Measurements from ENCODE around the gene PRSS27.

Gene PRSS27

GRCh38 chr16:2751577-2752034, 31.6 kb upstream of the PRSS27 start:
- no peak for DNase-seq (ENCODE audit: low read depth)

GRCh38 chr16:2749936-2750335, 29.9 kb upstream of the PRSS27 start:
- no peak for DNase-seq (ENCODE audit: low read depth)

GRCh38 chr16:2749476-2749875, 29.5 kb upstream of the PRSS27 start:
- DNase-seq (ENCODE audit: low read depth): no peak

GRCh38 chr16:2748757-2749455, 28.9 kb upstream of the PRSS27 start:
- DNase-seq (ENCODE audit: low read depth): no peak

GRCh38 chr16:2745961-2746360, 25.9 kb upstream of the PRSS27 start:
- DNase-seq (ENCODE audit: low read depth): no peak

- no peak for DNase-seq (ENCODE audit: low read depth)
Measured at GRCh38 chr16:2745116-2745890, 25.3 kb upstream of the PRSS27 start.

- no peak for DNase-seq (ENCODE audit: low read depth)
Measured at GRCh38 chr16:2744711-2745110, 24.7 kb upstream of the PRSS27 start.

- no peak for DNase-seq (ENCODE audit: low read depth)
Measured at GRCh38 chr16:2743007-2743810, 23.2 kb upstream of the PRSS27 start.

GRCh38 chr16:2742323-2743006, 22.4 kb upstream of the PRSS27 start:
- no peak for DNase-seq (ENCODE audit: low read depth)

GRCh38 chr16:2741168-2741567, 21.1 kb upstream of the PRSS27 start:
- no peak for DNase-seq (ENCODE audit: low read depth)

- no peak for DNase-seq (ENCODE audit: low read depth)
Measured at GRCh38 chr16:2740476-2740875, 20.5 kb upstream of the PRSS27 start.

GRCh38 chr16:2739625-2740430, 19.8 kb upstream of the PRSS27 start:
- DNase-seq (ENCODE audit: low read depth): no peak

- no peak for DNase-seq (ENCODE audit: low read depth)
Measured at GRCh38 chr16:2738615-2739014, 18.6 kb upstream of the PRSS27 start.

GRCh38 chr16:2737895-2738418, 17.9 kb upstream of the PRSS27 start:
- no peak for DNase-seq (ENCODE audit: low read depth)

GRCh38 chr16:2737238-2737605, 17.2 kb upstream of the PRSS27 start:
- no peak for DNase-seq (ENCODE audit: low read depth)

- DNase-seq (ENCODE audit: low read depth): no peak
Measured at GRCh38 chr16:2736476-2737237, 16.6 kb upstream of the PRSS27 start.

GRCh38 chr16:2734844-2735515, 15.0 kb upstream of the PRSS27 start:
- no peak for DNase-seq (ENCODE audit: low read depth)

- DNase-seq (ENCODE audit: low read depth): no peak
Measured at GRCh38 chr16:2728034-2728433, 8.0 kb upstream of the PRSS27 start.

GRCh38 chr16:2726923-2727322, 6.9 kb upstream of the PRSS27 start:
- no peak for DNase-seq (ENCODE audit: low read depth)
